Esophagus (tissue), 2 donors: ENCODE measurements around the gene KRTAP5-11. TPM values are rescaled to one million over a fixed set of nuclear protein-coding genes. Genes with fewer than 3 reads are reported as not detected.
"Not testable (repeated sequence)": the region's sequence is repeated elsewhere in the genome, so short reads cannot be mapped to it uniquely, and the experiment has no call there.

ENCODE experiments used
- H3K27ac ChIP-seq, 2 donors: one replicate each; pipeline ENCODE4 v1.5.1; 2013; ENCODE audit warnings: low read depth in 2 of 2, mild to moderate bottlenecking in 2 of 2, inconsistent platforms in 1 of 2, low read length in 1 of 2, moderate library complexity in 1 of 2
- H3K27me3 ChIP-seq, 2 donors: one replicate each; pipeline ENCODE4 v1.6.1; 2013; ENCODE audit warnings: low read length in 2 of 2, control low read depth in 1 of 2, mild to moderate bottlenecking in 1 of 2; ENCODE audit not compliant: insufficient read depth in 2 of 2, control insufficient read depth in 1 of 2
- H3K36me3 ChIP-seq, 2 donors: one replicate each; pipeline ENCODE4 v1.6.1; 2013; ENCODE audit warnings: low read length in 1 of 2; ENCODE audit not compliant: control insufficient read depth in 2 of 2, insufficient read depth in 2 of 2
- H3K4me1 ChIP-seq, 2 donors: one replicate each; pipeline ENCODE4 v1.6.1; 2013; ENCODE audit warnings: low read length in 1 of 2; ENCODE audit not compliant: control insufficient read depth in 2 of 2, insufficient read depth in 2 of 2
- H3K4me3 ChIP-seq, 2 donors: one replicate each; pipeline ENCODE4 v1.5.1; 2013; ENCODE audit warnings: low read length in 2 of 2, mild to moderate bottlenecking in 2 of 2, low read depth in 1 of 2, moderate library complexity in 1 of 2
- H3K9me3 ChIP-seq, 2 donors: one replicate each; pipeline ENCODE4 v1.6.1; 2013; ENCODE audit warnings: mild to moderate bottlenecking in 2 of 2, low read depth in 1 of 2, low read length in 1 of 2, moderate library complexity in 1 of 2; ENCODE audit not compliant: control insufficient read depth in 2 of 2, insufficient read depth in 1 of 2
- WGBS, 2 donors: extraction: QIAGEN DNeasy Blood & Tissue Kit; methylation state at CpG; one replicate each; pipeline ENCODE4 v1.1.7; 2013; 5-methylcytosine and 5-hydroxymethylcytosine counted together
- polyA plus RNA-seq, 2 donors: library from polyadenylated mRNA; stranded (reverse); fragments of 200-250 nt; gene quantifications; one replicate each; pipeline ENCODE4 v1.2.3, GENCODE V29; 2013
- donor health status: healthy with polysubstance abuse.
- donor health status: Bipolar disorder and iron deficiency.

The KRTAP5-11 gene
- polyA plus RNA-seq, 2 donors = not detected

DNA sequence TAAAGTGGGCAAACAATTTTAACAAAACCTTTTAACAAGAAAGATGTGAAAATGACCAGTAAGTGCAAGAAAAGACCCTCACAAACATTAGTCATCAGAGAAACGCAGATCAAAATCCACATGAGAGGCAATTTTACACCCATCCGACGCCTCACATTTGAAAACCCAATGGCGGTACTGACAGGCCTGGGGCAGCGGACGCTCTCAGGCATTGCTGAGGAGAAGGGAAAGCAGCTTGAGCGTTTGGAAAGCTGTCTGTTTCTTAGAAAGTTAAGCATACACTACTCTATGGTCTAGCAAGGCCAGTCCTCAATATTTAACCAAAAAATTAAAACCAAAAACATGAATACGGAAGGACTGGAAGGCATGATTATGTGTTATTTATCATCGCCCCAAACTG, 46.9 kb downstream of the KRTAP5-11 start:
- Histone ChIP-seq H3K4me1 (no peaks in the 10 kb centered on the region), H3K4me3 (no peak overlapping the region), H3K27ac (no peak overlapping the region), H3K27me3 (no peaks in the 10 kb centered on the region), H3K9me3 (no peaks in the 10 kb centered on the region), H3K36me3 (no peaks in the 10 kb centered on the region)
- 94 to 95% methylated on average over 9 of the region's 9 CpGs for WGBS, 2 donors

- WGBS, 2 donors = 66 to 79% methylated on average over 17 of the region's 17 CpGs
- H3K36me3 ChIP-seq, H3K27ac ChIP-seq, H3K9me3 ChIP-seq, H3K4me3 ChIP-seq, H3K4me1 ChIP-seq, H3K27me3 ChIP-seq: not testable (repeated sequence)
Measured at GRCh38 chr11:71534711-71535608, 47.7 kb downstream of the KRTAP5-11 start.

DNA sequence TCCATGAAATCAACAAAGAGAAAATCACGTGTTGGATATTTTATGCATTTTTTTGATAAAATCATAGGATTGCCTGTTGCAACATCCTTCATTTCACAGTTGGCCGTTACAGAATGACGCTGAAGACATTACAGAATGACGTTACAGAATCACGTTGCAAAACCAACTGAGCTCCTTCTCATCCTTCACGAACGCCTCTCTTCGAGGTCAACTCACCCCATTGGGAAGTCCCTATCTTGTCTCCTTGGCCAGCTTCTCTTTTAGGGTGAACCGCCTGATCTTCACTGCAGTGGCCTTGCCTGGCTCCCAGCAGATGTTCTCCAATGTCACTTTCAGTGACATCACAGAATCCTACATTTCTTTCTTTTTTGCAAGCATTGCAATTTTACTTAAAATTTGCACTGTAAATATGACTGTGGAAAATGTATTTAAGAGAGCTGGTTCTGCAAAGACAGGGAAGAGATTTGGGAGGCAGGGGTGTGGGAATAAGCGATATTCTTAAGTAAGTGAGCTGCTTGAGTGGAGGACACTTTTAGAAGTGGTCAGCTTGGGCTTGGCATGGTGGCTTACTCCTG, 50.6 kb downstream of the KRTAP5-11 start:
- 83 to 84% methylated on average over 10 of the region's 10 CpGs for WGBS, 2 donors
- Histone ChIP-seq H3K4me1 (no peaks in the 10 kb centered on the region), H3K27me3 (no peaks in the 10 kb centered on the region), H3K36me3 (no peaks in the 10 kb centered on the region), H3K27ac (no peak overlapping the region), H3K9me3 (no peaks in the 10 kb centered on the region), H3K4me3 (no peak overlapping the region)

Other genes with a start within 250 kb of the KRTAP5-11 start
- gene DHCR7, start 134.5 kb downstream of the KRTAP5-11 start, polyA plus RNA-seq = 10 to 100 TPM; 26.2 to 41.8 TPM
- gene NADSYN1, start 129.7 kb downstream of the KRTAP5-11 start, polyA plus RNA-seq = 10 to 100 TPM; 67.9 to 98.4 TPM
- gene KRTAP5-7, start 55.6 kb downstream of the KRTAP5-11 start, polyA plus RNA-seq = under 1 TPM in 1 of 2 donors, not detected in 1; 0.20 TPM
- under 1 TPM; 0.07 to 0.31 TPM for gene KRTAP5-8, start 44.9 kb downstream of the KRTAP5-11 start, polyA plus RNA-seq
- under 1 TPM; 0.28 to 0.92 TPM for gene KRTAP5-9, start 34.5 kb downstream of the KRTAP5-11 start, polyA plus RNA-seq
- under 1 TPM; 0.05 to 0.12 TPM for gene KRTAP5-10, start 17.3 kb downstream of the KRTAP5-11 start, polyA plus RNA-seq